HG02588 (cell line): ENCODE measurements around the gene DCUN1D2.
"Not testable (repeated sequence)": the region's sequence is repeated elsewhere in the genome, so short reads cannot be mapped to it uniquely, and the experiment has no call there.

Source experiments
- ATAC-seq: cut with Tn5 transposase; IDR thresholded peaks from one replicate; pipeline ENCODE4 v1.9.1; 2021; ENCODE audit warnings: mild to moderate bottlenecking, moderate library complexity; ENCODE audit not compliant: unreplicated experiment

The DCUN1D2 gene

GRCh38 chr13:113468472-113469201, 21.9 kb downstream of the DCUN1D2 start:
- ATAC-seq = no peak

- no peak for ATAC-seq
Measured at GRCh38 chr13:113468029-113468428, 22.5 kb downstream of the DCUN1D2 start.

GRCh38 chr13:113466383-113466782, 24.1 kb downstream of the DCUN1D2 start:
- no peak for ATAC-seq

GRCh38 chr13:113465300-113465699, 25.2 kb downstream of the DCUN1D2 start:
- ATAC-seq = no peak

GRCh38 chr13:113464476-113464875, 26.0 kb downstream of the DCUN1D2 start:
- no peak for ATAC-seq

GRCh38 chr13:113461022-113461751, 29.3 kb downstream of the DCUN1D2 start:
- ATAC-seq = no peak

GRCh38 chr13:113460599-113460998, 29.9 kb downstream of the DCUN1D2 start:
- no peak for ATAC-seq

- ATAC-seq = no peak
Measured at GRCh38 chr13:113460064-113460555, 30.4 kb downstream of the DCUN1D2 start.

GRCh38 chr13:113458253-113459065, 32.1 kb downstream of the DCUN1D2 start:
- no peak for ATAC-seq

GRCh38 chr13:113457510-113457909, 33.0 kb downstream of the DCUN1D2 start:
- no peak for ATAC-seq

GRCh38 chr13:113456116-113456702, 34.3 kb downstream of the DCUN1D2 start:
- ATAC-seq = no peak

- ATAC-seq = no peak
Measured at GRCh38 chr13:113455384-113455783, 35.1 kb downstream of the DCUN1D2 start.

- no peak for ATAC-seq
Measured at GRCh38 chr13:113454936-113455335, 35.6 kb downstream of the DCUN1D2 start.

GRCh38 chr13:113452942-113453901, 37.3 kb downstream of the DCUN1D2 start, which contains the start of gene ADPRHL1:
TSS of gene ADPRHL1 (minus strand) at chr13:113453488. CDS start at chr13:113453437, 51 bp downstream.
- no peak for ATAC-seq

- no peak for ATAC-seq
Measured at GRCh38 chr13:113452466-113452865, 38.0 kb downstream of the DCUN1D2 start.

- no peak for ATAC-seq
Measured at GRCh38 chr13:113451951-113452421, 38.5 kb downstream of the DCUN1D2 start.

- ATAC-seq = not testable (repeated sequence)
Measured at GRCh38 chr13:113450861-113451620, 39.5 kb downstream of the DCUN1D2 start.

- not testable (repeated sequence) for ATAC-seq
Measured at GRCh38 chr13:113450348-113450744, 40.2 kb downstream of the DCUN1D2 start.
